H9 (cell line): ENCODE results near the gene UNC5B. TPM values are rescaled to one million over a fixed set of nuclear protein-coding genes. Genes with fewer than 3 reads are reported as not detected.

Experiments
- DNase-seq: peaks from one replicate; pipeline ENCODE4 v3.0.0-alpha.2; 2017
- H2AFZ ChIP-seq: one replicate; pipeline ENCODE4 v1.6.1; 2013; ENCODE audit warnings: mild to moderate bottlenecking, low read length, control low read depth, moderate library complexity
- H2AK5ac ChIP-seq: 2 replicates; pipeline ENCODE4 v1.6.1; 2013; ENCODE audit warnings: low read length, control low read depth, mixed read lengths; ENCODE audit not compliant: insufficient read length
- H2BK120ac ChIP-seq: one replicate; pipeline ENCODE4 v1.6.1; 2013; ENCODE audit warnings: low read depth, mild to moderate bottlenecking, low read length, control low read depth, inconsistent platforms; ENCODE audit not compliant: poor library complexity, severe bottlenecking
- H2BK12ac ChIP-seq: 2 replicates; pipeline ENCODE4 v1.6.1; 2013; ENCODE audit warnings: low read length, control low read depth, mixed read lengths, low read depth; ENCODE audit not compliant: insufficient read length
- H2BK15ac ChIP-seq: 2 replicates; pipeline ENCODE4 v1.6.1; 2013; ENCODE audit warnings: low read depth, low read length, control low read depth
- H2BK20ac ChIP-seq: one replicate; pipeline ENCODE4 v1.6.1; 2013; ENCODE audit warnings: low read depth, mild to moderate bottlenecking, low read length, control low read depth, inconsistent platforms; ENCODE audit not compliant: poor library complexity, severe bottlenecking
- H2BK5ac ChIP-seq: 2 replicates; pipeline ENCODE4 v1.6.1; 2013; ENCODE audit warnings: low read length, control low read depth, mixed read lengths; ENCODE audit not compliant: insufficient read length
- H3K14ac ChIP-seq: 2 replicates; pipeline ENCODE4 v1.6.1; 2013; ENCODE audit warnings: low read length, control low read depth; ENCODE audit not compliant: insufficient read depth
- H3K18ac ChIP-seq: 2 replicates; pipeline ENCODE4 v1.6.1; 2013; ENCODE audit warnings: low read depth, mild to moderate bottlenecking, mixed read lengths, low read length, control low read depth; ENCODE audit not compliant: insufficient read length
- H3K23ac ChIP-seq: 2 replicates; pipeline ENCODE4 v1.6.1; 2013; ENCODE audit warnings: low read length, control low read depth, mixed read lengths, low read depth; ENCODE audit not compliant: insufficient read length
- H3K23me2 ChIP-seq: 2 replicates; pipeline ENCODE4 v1.6.1; 2013; ENCODE audit warnings: low read depth, mild to moderate bottlenecking, mixed read lengths, low read length, control low read depth; ENCODE audit not compliant: insufficient read length, poor library complexity, severe bottlenecking
- H3K27ac ChIP-seq: 2 replicates; pipeline ENCODE4 v1.5.1; 2013; ENCODE audit warnings: low read length, control low read depth, mixed read lengths, low read depth; ENCODE audit not compliant: insufficient read length
- H3K27me3 ChIP-seq: 2 replicates; pipeline ENCODE4 v1.6.1; 2013; ENCODE audit warnings: low read length, control low read depth, inconsistent platforms; ENCODE audit not compliant: insufficient read depth
- H3K4ac ChIP-seq: 2 replicates; pipeline ENCODE4 v1.6.1; 2013; ENCODE audit warnings: low read depth, mild to moderate bottlenecking, control low read depth, inconsistent platforms, low read length, moderate library complexity
- H3K4me1 ChIP-seq: 2 replicates; pipeline ENCODE4 v1.6.1; 2013; ENCODE audit warnings: low read length, control low read depth, inconsistent platforms; ENCODE audit not compliant: insufficient read depth
- H3K4me2 ChIP-seq: 2 replicates; pipeline ENCODE4 v1.6.1; 2013; ENCODE audit warnings: low read length, control low read depth, mixed read lengths; ENCODE audit not compliant: insufficient read length, insufficient read depth
- H3K56ac ChIP-seq: 2 replicates; pipeline ENCODE4 v1.6.1; 2013; ENCODE audit warnings: low read depth, mild to moderate bottlenecking, mixed read lengths, low read length, control low read depth; ENCODE audit not compliant: insufficient read length
- H3K79me1 ChIP-seq: 2 replicates; pipeline ENCODE4 v1.6.1; 2013; ENCODE audit warnings: low read depth, mild to moderate bottlenecking, moderate library complexity, low read length, control low read depth, inconsistent platforms; ENCODE audit not compliant: insufficient read depth, poor library complexity, severe bottlenecking
- H3K79me2 ChIP-seq: 2 replicates; pipeline ENCODE4 v1.6.1; 2013; ENCODE audit warnings: low read length, control low read depth, inconsistent platforms; ENCODE audit not compliant: insufficient read depth
- H3K9ac ChIP-seq: 2 replicates; pipeline ENCODE4 v1.6.1; 2013; ENCODE audit warnings: low read length, control low read depth, mixed read lengths; ENCODE audit not compliant: insufficient read length; ENCODE audit errors: extremely low read depth
- H3K9me3 ChIP-seq: one replicate; pipeline ENCODE4 v1.6.1; 2013; ENCODE audit warnings: low read depth, low read length, inconsistent platforms; ENCODE audit not compliant: control insufficient read depth
- H3T11ph ChIP-seq: one replicate; pipeline ENCODE4 v1.6.1; 2013; ENCODE audit warnings: mild to moderate bottlenecking, low read length, control low read depth, inconsistent platforms
- H4K20me1 ChIP-seq: one replicate; pipeline ENCODE4 v1.6.1; 2013; ENCODE audit not compliant: control insufficient read depth, insufficient read length, insufficient read depth
- H4K5ac ChIP-seq: 2 replicates; pipeline ENCODE4 v1.6.1; 2013; ENCODE audit warnings: low read depth, mild to moderate bottlenecking, mixed read lengths, low read length, control low read depth; ENCODE audit not compliant: insufficient read length
- H4K8ac ChIP-seq: replicated peaks from 2 replicates; pipeline ENCODE4 v1.6.1; 2013; ENCODE audit warnings: low read length, control low read depth, mixed read lengths, low read depth; ENCODE audit not compliant: insufficient read length
- H4K91ac ChIP-seq: 2 replicates; pipeline ENCODE4 v1.6.1; 2013; ENCODE audit warnings: low read depth, mild to moderate bottlenecking, moderate library complexity, mixed read lengths, low read length, control low read depth; ENCODE audit not compliant: insufficient read length
- H3K27ac Mint-ChIP-seq, 3 experiments: 2 replicates in 2 of 3; 3 replicates in 1 of 3; pipeline ENCODE4 v1.8.0; 2020 to 2021; ENCODE audit warnings: mixed read lengths in 3 of 3, mild to moderate bottlenecking in 1 of 3, moderate library complexity in 1 of 3
- H3K27me3 Mint-ChIP-seq: 2 replicates; pipeline ENCODE4 v1.8.0; 2021; ENCODE audit warnings: low read depth, mild to moderate bottlenecking, moderate library complexity, mixed read lengths
- H3K36me3 Mint-ChIP-seq, 3 experiments: 2 replicates in 2 of 3; 3 replicates in 1 of 3; pipeline ENCODE4 v1.8.0; 2020 to 2021; ENCODE audit warnings: low read depth in 3 of 3, mixed read lengths in 3 of 3; ENCODE audit not compliant: insufficient read depth in 1 of 3
- H3K4me1 Mint-ChIP-seq, 2 experiments: 2 replicates each; pipeline ENCODE4 v1.8.0; 2020; ENCODE audit warnings: mixed read lengths in 2 of 2
- H3K4me3 Mint-ChIP-seq, 2 experiments: 2 replicates in 1 of 2; 3 replicates in 1 of 2; pipeline ENCODE4 v1.8.0; 2020 to 2021; ENCODE audit warnings: mild to moderate bottlenecking in 2 of 2, mixed read lengths in 2 of 2, moderate library complexity in 1 of 2
- H3K9me3 Mint-ChIP-seq, 2 experiments: 2 replicates in 1 of 2; 3 replicates in 1 of 2; pipeline ENCODE4 v1.8.0; 2020; ENCODE audit warnings: mild to moderate bottlenecking in 2 of 2, mixed read lengths in 2 of 2, moderate library complexity in 1 of 2
- WGBS: extraction: QIAGEN DNeasy Blood & Tissue Kit; methylation state at CpG from one replicate; pipeline ENCODE4 v1.1.7; 2013; ENCODE audit warnings: missing lambda C conversion rate, low lambda C conversion rate, mixed read lengths; ENCODE audit not compliant: insufficient read length; ENCODE audit errors: extremely low coverage; 5-methylcytosine and 5-hydroxymethylcytosine counted together
- total RNA-seq: library from RNA; stranded (reverse); gene quantifications from 2 replicates; pipeline ENCODE4 v1.2.1, GENCODE V29; 2021
- TF ChIP-seq, protein P1 (sequence below): fragments of 200-600 bp; sonication (generic); conservative IDR thresholded peaks from 3 replicates; pipeline ENCODE4 v1.8.0; 2021; ENCODE audit warnings: antibody characterized with exemption, mild to moderate bottlenecking

UNC5B gene
- total RNA-seq, 1 experiment from 2014 or later: 28.4 TPM

DNA sequence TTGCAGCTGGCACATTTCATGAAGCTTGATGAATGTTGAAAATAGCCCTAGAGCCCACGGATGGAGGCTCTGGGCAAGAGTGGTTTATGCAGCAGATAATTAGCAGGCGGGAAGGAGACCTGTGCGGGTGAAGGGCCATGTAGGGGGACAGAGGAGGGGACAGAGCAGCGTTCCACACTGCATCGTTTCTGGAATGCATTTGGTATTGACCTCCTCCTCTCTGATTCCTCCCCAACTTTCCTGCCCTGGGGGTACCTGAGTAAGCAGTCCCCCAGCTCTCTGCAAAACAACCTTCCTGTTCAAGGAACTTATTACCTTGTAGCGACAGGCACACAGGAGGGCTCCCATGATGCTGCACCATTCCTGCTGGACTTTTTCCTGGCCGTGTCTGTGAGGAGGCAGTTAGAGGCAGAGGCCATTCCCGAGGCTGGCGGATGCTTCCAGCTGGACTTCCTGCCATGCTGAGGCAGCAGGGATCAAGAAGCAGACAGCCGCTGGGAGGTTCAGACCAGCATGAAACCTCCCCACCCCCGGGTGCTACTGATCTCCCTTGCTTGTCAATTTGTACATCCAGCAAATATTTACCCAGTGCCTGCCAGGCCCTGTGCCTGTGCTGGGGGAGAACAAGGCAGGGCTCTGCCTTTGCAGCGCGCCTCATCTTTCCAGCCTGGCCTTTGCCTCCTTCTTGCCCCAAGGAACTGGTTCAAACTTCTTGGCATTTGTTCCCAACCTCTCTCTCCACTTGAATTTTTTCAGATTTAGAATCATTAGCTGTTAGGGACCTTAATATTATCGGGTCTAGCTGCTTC is 135.4 kb downstream of the UNC5B start:
- Histone ChIP-seq H3K14ac (no peak overlapping the region), H3K4ac (no peak overlapping the region), H3K79me1 (no peaks in the 10 kb centered on the region), H3K27ac (no peak overlapping the region), H3K27me3 (no peaks in the 10 kb centered on the region), H3K23ac (no peak overlapping the region), H3K4me1 (peaks cover 15% of the 10 kb centered on the region), H2BK120ac (no peak overlapping the region), H2BK15ac (no peak overlapping the region), H2BK5ac (no peak overlapping the region), H2AK5ac (no peak overlapping the region), H2BK12ac (no peak overlapping the region), H3K56ac (no peak overlapping the region), H4K8ac (no peak overlapping the region), H4K20me1 (no peaks in the 10 kb centered on the region), H4K91ac (no peak overlapping the region), H4K5ac (no peak overlapping the region), H3K9me3 (no peaks in the 10 kb centered on the region), H3T11ph (no peak overlapping the region), H3K18ac (no peak overlapping the region), H2BK20ac (no peak overlapping the region), H2AFZ (no peak overlapping the region), H3K23me2 (no peaks in the 10 kb centered on the region), H3K9ac (no peak overlapping the region), H3K4me2 (no peak overlapping the region), H3K79me2 (no peaks in the 10 kb centered on the region)
- Mint-ChIP-seq H3K27me3 (no peaks in the 10 kb centered on the region), H3K4me3 (no peak overlapping the region), H3K36me3 (peaks cover 4% of the 10 kb centered on the region in 3 experiments; a peak in 6 of 7 replicates), H3K27ac (peak overlapping the region in 2 of 3 experiments; percentile 14 to 64; a peak in 4 of 7 replicates), H3K9me3 (no peaks in the 10 kb centered on the region), H3K4me1 (peaks cover 65 to 74% of the 10 kb centered on the region in 2 experiments)
- TF ChIP-seq, protein P1, sequence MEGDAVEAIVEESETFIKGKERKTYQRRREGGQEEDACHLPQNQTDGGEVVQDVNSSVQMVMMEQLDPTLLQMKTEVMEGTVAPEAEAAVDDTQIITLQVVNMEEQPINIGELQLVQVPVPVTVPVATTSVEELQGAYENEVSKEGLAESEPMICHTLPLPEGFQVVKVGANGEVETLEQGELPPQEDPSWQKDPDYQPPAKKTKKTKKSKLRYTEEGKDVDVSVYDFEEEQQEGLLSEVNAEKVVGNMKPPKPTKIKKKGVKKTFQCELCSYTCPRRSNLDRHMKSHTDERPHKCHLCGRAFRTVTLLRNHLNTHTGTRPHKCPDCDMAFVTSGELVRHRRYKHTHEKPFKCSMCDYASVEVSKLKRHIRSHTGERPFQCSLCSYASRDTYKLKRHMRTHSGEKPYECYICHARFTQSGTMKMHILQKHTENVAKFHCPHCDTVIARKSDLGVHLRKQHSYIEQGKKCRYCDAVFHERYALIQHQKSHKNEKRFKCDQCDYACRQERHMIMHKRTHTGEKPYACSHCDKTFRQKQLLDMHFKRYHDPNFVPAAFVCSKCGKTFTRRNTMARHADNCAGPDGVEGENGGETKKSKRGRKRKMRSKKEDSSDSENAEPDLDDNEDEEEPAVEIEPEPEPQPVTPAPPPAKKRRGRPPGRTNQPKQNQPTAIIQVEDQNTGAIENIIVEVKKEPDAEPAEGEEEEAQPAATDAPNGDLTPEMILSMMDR: no peak
- WGBS: no CpG with 5 or more reads among the region's 14 CpGs
- no peak for DNase-seq
